IPS-20b (cell line): ENCODE data around the gene NRAP.
"Not testable (repeated sequence)": the region's sequence is repeated elsewhere in the genome, so short reads cannot be mapped to it uniquely, and the experiment has no call there.

ENCODE experiments used
- H3K27ac ChIP-seq: one replicate; pipeline ENCODE4 v1.5.1; 2013; ENCODE audit warnings: low read length
- H3K27me3 ChIP-seq: 2 replicates; pipeline ENCODE4 v1.6.1; 2013; ENCODE audit warnings: mild to moderate bottlenecking, low read length, inconsistent platforms; ENCODE audit not compliant: insufficient read depth
- H3K36me3 ChIP-seq: 2 replicates; pipeline ENCODE4 v1.6.1; 2013; ENCODE audit warnings: low read depth, mild to moderate bottlenecking, inconsistent platforms, low read length, moderate library complexity; ENCODE audit not compliant: insufficient read depth
- H3K4me1 ChIP-seq: 2 replicates; pipeline ENCODE4 v1.6.1; 2013; ENCODE audit warnings: mild to moderate bottlenecking, control low read depth, inconsistent platforms, low read length, moderate library complexity; ENCODE audit not compliant: insufficient read depth
- H3K4me3 ChIP-seq: 2 replicates; pipeline ENCODE4 v1.5.1; 2013; ENCODE audit warnings: mild to moderate bottlenecking, low read length, inconsistent platforms
- H3K9ac ChIP-seq: 2 replicates; pipeline ENCODE4 v1.6.1; 2013; ENCODE audit warnings: low read depth, mild to moderate bottlenecking, inconsistent platforms, low read length, moderate library complexity
- H3K9me3 ChIP-seq: 2 replicates; pipeline ENCODE4 v1.6.1; 2013; ENCODE audit warnings: mild to moderate bottlenecking, low read depth, low read length, inconsistent platforms; ENCODE audit not compliant: insufficient read depth

NRAP gene

GRCh38 chr10:113680190-113681111, 16.6 kb upstream of the NRAP start:
- H3K36me3 ChIP-seq, result no peaks in the 10 kb centered on the region
- peak overlapping the region; percentile 87 for H3K9ac ChIP-seq
- no peaks in the 10 kb centered on the region for H3K9me3 ChIP-seq
- no peak overlapping the region for H3K27ac ChIP-seq
- H3K27me3 ChIP-seq, result peaks cover 23% of the 10 kb centered on the region
- no peaks in the 10 kb centered on the region for H3K4me1 ChIP-seq
- H3K4me3 ChIP-seq, result peak overlapping the region; percentile 89

- no peak within 1 kb of the TSS for H3K27ac ChIP-seq
- no peaks in the 10 kb centered on the region for H3K4me1 ChIP-seq
- H3K36me3 ChIP-seq, result no peaks in the 10 kb centered on the region
- H3K9me3 ChIP-seq, result no peaks in the 10 kb centered on the region
- H3K4me3 ChIP-seq, result peak within 1 kb of the TSS; percentile 89
- H3K27me3 ChIP-seq, result peaks cover 23% of the 10 kb centered on the region
- H3K9ac ChIP-seq, result peak within 1 kb of the TSS; percentile 87
Observed at GRCh38 chr10:113679463-113680189, 15.8 kb upstream of the NRAP start, which contains the start of gene CASP7. Gene CASP7 (plus strand): TSS chr10:113679912. CDS start chr10:113697494, 17,582 bp downstream.

GRCh38 chr10:113666682-113667252, 2.9 kb upstream of the NRAP start:
- no peaks in the 10 kb centered on the region for H3K36me3 ChIP-seq
- H3K27me3 ChIP-seq, result no peaks in the 10 kb centered on the region
- H3K4me1 ChIP-seq, result no peaks in the 10 kb centered on the region
- no peak overlapping the region for H3K4me3 ChIP-seq
- no peak overlapping the region for H3K27ac ChIP-seq
- H3K9me3 ChIP-seq, result peaks cover 4% of the 10 kb centered on the region
- no peak overlapping the region for H3K9ac ChIP-seq

GRCh38 chr10:113665806-113666354, 2.0 kb upstream of the NRAP start:
- H3K9ac ChIP-seq, result no peak overlapping the region
- no peak overlapping the region for H3K4me3 ChIP-seq
- no peak overlapping the region for H3K27ac ChIP-seq
- H3K9me3 ChIP-seq, result peaks cover 4% of the 10 kb centered on the region
- no peaks in the 10 kb centered on the region for H3K4me1 ChIP-seq
- H3K36me3 ChIP-seq, result no peaks in the 10 kb centered on the region
- H3K27me3 ChIP-seq, result no peaks in the 10 kb centered on the region

- H3K4me3 ChIP-seq, result no peak overlapping the region
- no peaks in the 10 kb centered on the region for H3K27me3 ChIP-seq
- H3K9me3 ChIP-seq, result no peaks in the 10 kb centered on the region
- H3K36me3 ChIP-seq, result no peaks in the 10 kb centered on the region
- H3K27ac ChIP-seq, result no peak overlapping the region
- no peak overlapping the region for H3K9ac ChIP-seq
- H3K4me1 ChIP-seq, result no peaks in the 10 kb centered on the region
Observed at GRCh38 chr10:113665352-113665751, 1.5 kb upstream of the NRAP start.

- Histone ChIP-seq H3K27ac (no peak overlapping the region), H3K9me3 (no peaks in the 10 kb centered on the region), H3K27me3 (no peaks in the 10 kb centered on the region), H3K36me3 (no peaks in the 10 kb centered on the region), H3K4me3 (no peak overlapping the region), H3K9ac (no peak overlapping the region), H3K4me1 (no peaks in the 10 kb centered on the region)
Observed at GRCh38 chr10:113663142-113663541, 699 bp downstream of the NRAP start.

GRCh38 chr10:113661332-113661731, 2.5 kb downstream of the NRAP start:
- Histone ChIP-seq H3K36me3 (no peaks in the 10 kb centered on the region), H3K27ac (no peak overlapping the region), H3K4me1 (no peaks in the 10 kb centered on the region), H3K9ac (no peak overlapping the region), H3K27me3 (no peaks in the 10 kb centered on the region), H3K4me3 (no peak overlapping the region), H3K9me3 (no peaks in the 10 kb centered on the region)

GRCh38 chr10:113657544-113657943, 6.3 kb downstream of the NRAP start:
- Histone ChIP-seq H3K27ac (no peak overlapping the region), H3K9ac (no peak overlapping the region), H3K36me3 (no peaks in the 10 kb centered on the region)

GRCh38 chr10:113656896-113657295, 6.9 kb downstream of the NRAP start:
- H3K27ac ChIP-seq, result no peak overlapping the region
- no peaks in the 10 kb centered on the region for H3K36me3 ChIP-seq
- H3K9me3 ChIP-seq, result no peaks in the 10 kb centered on the region
- H3K27me3 ChIP-seq, result no peaks in the 10 kb centered on the region
- H3K9ac ChIP-seq, result no peak overlapping the region
- H3K4me3 ChIP-seq, result no peak overlapping the region
- no peaks in the 10 kb centered on the region for H3K4me1 ChIP-seq

More at GRCh38 chr10:113657544-113657943, 6.3 kb downstream of the NRAP start:
- no peaks in the 10 kb centered on the region for H3K4me1 ChIP-seq
- no peak overlapping the region for H3K4me3 ChIP-seq
- H3K27me3 ChIP-seq, result no peaks in the 10 kb centered on the region
- no peaks in the 10 kb centered on the region for H3K9me3 ChIP-seq

GRCh38 chr10:113652456-113652855, 11.4 kb downstream of the NRAP start:
- not testable (repeated sequence) for H3K36me3 ChIP-seq, H3K4me3 ChIP-seq, H3K4me1 ChIP-seq, H3K27me3 ChIP-seq, H3K9me3 ChIP-seq, H3K9ac ChIP-seq, H3K27ac ChIP-seq

GRCh38 chr10:113651898-113652297, 11.9 kb downstream of the NRAP start:
- Histone ChIP-seq H3K27me3 (no peaks in the 10 kb centered on the region), H3K4me3 (no peak overlapping the region)

More at GRCh38 chr10:113651898-113652297, 11.9 kb downstream of the NRAP start:
- no peak overlapping the region for H3K27ac ChIP-seq
- no peaks in the 10 kb centered on the region for H3K36me3 ChIP-seq
- no peaks in the 10 kb centered on the region for H3K4me1 ChIP-seq
- H3K9ac ChIP-seq, result no peak overlapping the region
- H3K9me3 ChIP-seq, result no peaks in the 10 kb centered on the region
